GM18505 (cell line): ENCODE results near the gene TRIM49B.
"Not testable (repeated sequence)": the region's sequence is repeated elsewhere in the genome, so short reads cannot be mapped to it uniquely, and the experiment has no call there.

Source experiments
- ATAC-seq: cut with Tn5 transposase; IDR thresholded peaks from one replicate; pipeline ENCODE4 v1.9.1; 2021; ENCODE audit not compliant: unreplicated experiment

The TRIM49B gene

DNA sequence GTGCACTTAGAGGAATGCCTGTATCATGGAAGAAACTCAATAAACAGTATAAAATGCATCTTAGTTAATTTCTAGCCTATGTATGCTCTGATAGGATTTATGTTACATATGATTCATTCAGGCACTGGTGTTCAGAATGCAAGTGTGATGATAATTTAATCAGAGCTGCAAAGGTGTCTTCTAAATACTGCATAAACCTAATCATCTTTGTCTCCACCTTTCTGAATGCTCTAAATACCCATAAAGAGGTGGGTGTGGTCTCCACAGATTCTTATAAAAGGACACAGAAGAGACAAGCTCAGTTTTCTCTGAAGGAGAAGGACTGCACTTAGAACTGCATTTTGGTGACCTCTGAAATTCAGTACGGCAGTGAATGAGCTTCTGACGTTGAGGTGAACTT lies at the start of gene TRIM49B:
TRIM49B (plus strand) TSS at position 301 of the 400 bp plus-strand sequence. CDS start 2,777 bp downstream, outside the sequence.
- ATAC-seq = not testable (repeated sequence)

GRCh38 chr11:48983785-48984184 lies 44.8 kb upstream of the TRIM49B start, which contains the start of gene TRIM51G:
TSS of gene TRIM51G (minus strand) at chr11:48983885. CDS start at chr11:48981695, 2,190 bp downstream.
- not testable (repeated sequence) for ATAC-seq

DNA sequence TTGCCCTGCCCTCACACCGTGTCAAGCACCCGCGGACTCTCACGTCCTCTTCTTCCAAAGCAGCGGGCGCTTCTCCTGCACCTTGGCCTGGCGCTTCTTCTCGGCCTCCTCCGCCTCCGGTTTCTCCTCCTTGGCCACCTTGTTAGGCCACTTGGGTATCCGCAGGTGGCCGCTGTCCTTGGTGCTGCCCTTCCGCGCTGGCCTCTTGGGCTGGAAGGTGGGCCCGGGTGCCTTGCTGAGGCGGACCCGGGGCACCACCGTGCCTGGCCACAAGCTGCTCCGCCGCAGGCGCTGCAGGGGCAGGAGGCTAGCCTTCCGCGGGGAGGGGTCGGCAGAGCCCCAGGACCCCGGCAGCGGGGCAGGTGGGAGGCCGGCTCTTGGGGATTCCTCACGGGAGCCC lies 19.6 kb downstream of the TRIM49B start:
- ATAC-seq = not testable (repeated sequence)

GRCh38 chr11:49049821-49050220 lies 21.2 kb downstream of the TRIM49B start:
- not testable (repeated sequence) for ATAC-seq

- ATAC-seq = not testable (repeated sequence)
Measured at GRCh38 chr11:49059012-49059411, 30.4 kb downstream of the TRIM49B start, which contains the start of gene TRIM64C. TSS of gene TRIM64C (minus strand) at chr11:49059112. CDS start at chr11:49059112, 0 bp downstream.

DNA sequence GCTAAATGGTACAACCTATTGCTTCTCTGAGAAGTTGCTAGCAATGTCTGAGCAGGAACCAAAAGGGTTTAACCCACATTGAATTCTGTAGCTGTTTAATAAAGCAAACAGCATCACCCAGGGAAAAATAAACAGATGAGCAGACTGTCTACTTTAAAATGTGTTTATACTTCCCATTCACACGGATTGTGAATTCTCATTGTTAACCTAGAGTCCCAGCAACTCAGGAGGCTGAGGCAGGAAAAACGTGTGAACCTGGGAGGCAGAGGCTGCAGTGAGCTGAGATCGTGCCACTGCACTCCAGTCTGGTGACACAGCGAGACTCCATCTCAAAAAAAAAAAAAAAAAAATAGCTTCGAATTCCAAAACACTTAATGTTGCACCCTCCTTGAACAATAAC lies 41.3 kb downstream of the TRIM49B start:
- not testable (repeated sequence) for ATAC-seq
